CD4-positive, alpha-beta memory T cell (primary cell): ENCODE data around the gene DNM3. TPM values are rescaled to one million over a fixed set of nuclear protein-coding genes. Genes with fewer than 3 reads are reported as not detected.

Experiments used
- CTCF ChIA-PET: fragments of 350-600 bp; sonication (Branson Sonifier 250); formaldehyde crosslinking; loops from one replicate; lab custom pipeline; 2021; ENCODE audit warnings: inconsistent platforms; ENCODE audit not compliant: partially characterized antibody; lab: Charles Lee
- POLR2A ChIA-PET: fragments of 350-600 bp; sonication (Branson Sonifier 250); formaldehyde crosslinking; loops from one replicate; lab custom pipeline; 2021; ENCODE audit not compliant: partially characterized antibody; lab: Charles Lee
- DNase-seq, 5 donors: peaks; one replicate each; pipeline versions ENCODE4 v3.0.0 to v3.0.0-alpha.2; 2020 to 2022; ENCODE audit warnings: mixed read lengths in 1 of 5
- H3K27ac ChIP-seq: one replicate; pipeline ENCODE4 v1.7.0; 2013; ENCODE audit warnings: low read depth, low read length
- H3K27me3 ChIP-seq: 2 replicates; pipeline ENCODE4 v1.7.0; 2013; ENCODE audit warnings: mild to moderate bottlenecking, low read length, moderate library complexity; ENCODE audit not compliant: insufficient read depth
- H3K36me3 ChIP-seq: 2 replicates; pipeline ENCODE4 v1.7.0; 2013; ENCODE audit warnings: mild to moderate bottlenecking, low read length, moderate library complexity; ENCODE audit not compliant: insufficient read depth
- H3K4me1 ChIP-seq: 2 replicates; pipeline ENCODE4 v1.7.0; 2013; ENCODE audit warnings: mild to moderate bottlenecking, low read length, moderate library complexity; ENCODE audit not compliant: insufficient read depth
- H3K4me3 ChIP-seq, 2 donors: one replicate each; pipeline ENCODE4 v1.7.0; 2013; ENCODE audit warnings: low read length in 2 of 2, mild to moderate bottlenecking in 1 of 2
- H3K9me3 ChIP-seq, 2 donors: one replicate each; pipeline ENCODE4 v1.7.0; 2013; ENCODE audit warnings: low read length in 2 of 2, control low read depth in 1 of 2; ENCODE audit not compliant: control insufficient read depth in 1 of 2
- H3K27ac Mint-ChIP-seq, 7 donors: one replicate each; pipeline ENCODE4 v1.8.0; 2020 to 2021; ENCODE audit warnings: mixed read lengths in 7 of 7, mild to moderate bottlenecking in 6 of 7, inconsistent platforms in 3 of 7, moderate library complexity in 3 of 7
- H3K27me3 Mint-ChIP-seq, 2 donors: one replicate each; pipeline ENCODE4 v1.8.0; 2020 to 2021; ENCODE audit warnings: mixed read lengths in 2 of 2
- H3K36me3 Mint-ChIP-seq, 2 donors: one replicate each; pipeline ENCODE4 v1.8.0; 2020 to 2021; ENCODE audit warnings: mixed read lengths in 2 of 2, inconsistent platforms in 1 of 2, mild to moderate bottlenecking in 1 of 2
- H3K4me1 Mint-ChIP-seq, 4 donors: one replicate each; pipeline ENCODE4 v1.8.0; 2020 to 2021; ENCODE audit warnings: mixed read lengths in 4 of 4, mild to moderate bottlenecking in 1 of 4
- H3K4me3 Mint-ChIP-seq, 8 donors: one replicate each; pipeline ENCODE4 v1.8.0; 2020 to 2021; ENCODE audit warnings: mixed read lengths in 8 of 8, mild to moderate bottlenecking in 7 of 8, moderate library complexity in 6 of 8, inconsistent platforms in 3 of 8
- H3K9me3 Mint-ChIP-seq, 8 donors: one replicate each; pipeline ENCODE4 v1.8.0; 2020 to 2021; ENCODE audit warnings: mixed read lengths in 8 of 8, mild to moderate bottlenecking in 5 of 8, inconsistent platforms in 3 of 8, moderate library complexity in 1 of 8
- intact Hi-C: fragments of 100-400 bp; cut with micrococcal nuclease; formaldehyde crosslinking; loops from one replicate; pipeline ENCODE4 v1.15.1; 2023
- polyA plus RNA-seq, 2 donors: library from polyadenylated mRNA; unstranded; fragments of 300-500 nt; fragmentation: Illumina TruSeq; gene quantifications; one replicate each; pipeline ENCODE4 v1.2.3, GENCODE V29; 2021
- total RNA-seq, 2 experiments: library from RNA; stranded (reverse); gene quantifications; one replicate each; pipeline ENCODE4 v1.2.3, GENCODE V29; 2021

DNM3 gene
- total and polyA plus RNA-seq, 4 experiments from 2014 or later = 0.37 to 2.7 (median 1.4) TPM

- H3K9me3 Mint-ChIP-seq = peaks cover 0 to 8% (median 5%) of the 10 kb centered on the region in 8 donors
- CTCF ChIA-PET = no interaction called here
These were observed 425.4 kb downstream of the DNM3 start for GRCh38 chr1:172266528-172267174.

DNA sequence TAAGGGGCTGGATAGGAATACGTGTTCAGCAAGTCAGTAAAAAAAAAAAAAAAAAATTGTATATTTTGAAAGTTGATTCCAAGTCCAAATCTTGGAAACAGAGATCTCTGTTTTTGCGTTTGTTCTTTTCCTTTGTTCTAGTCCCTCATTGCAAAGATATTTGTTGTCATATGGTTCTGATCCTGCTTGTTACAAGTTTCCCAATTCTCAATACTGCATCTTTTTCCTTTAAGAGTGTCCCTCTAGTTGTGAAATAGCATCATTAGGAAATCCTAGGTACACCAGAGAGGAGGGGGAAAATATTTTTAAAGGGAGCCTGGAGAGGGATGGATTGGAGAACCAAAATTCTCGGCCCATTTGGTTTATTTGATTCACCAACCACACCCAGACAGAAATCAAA is 426.9 kb downstream of the DNM3 start:
- Mint-ChIP-seq H3K4me3 (peak overlapping the region in 1 of 8 donors; percentile 38), H3K27ac (no peak overlapping the region), H3K27me3 (no peaks in the 10 kb centered on the region), H3K9me3 (peaks cover 0 to 6% (median 0%) of the 10 kb centered on the region in 8 donors), H3K36me3 (no peaks in the 10 kb centered on the region), H3K4me1 (peaks cover 0 to 5% (median 1%) of the 10 kb centered on the region in 4 donors)
- H3K36me3 ChIP-seq = no peaks in the 10 kb centered on the region
- no peaks in the 10 kb centered on the region for H3K9me3 ChIP-seq
- CTCF ChIA-PET = no interaction called here
- intact Hi-C loops = no loop called here
- H3K27ac ChIP-seq = no peak overlapping the region
- H3K4me1 ChIP-seq = no peaks in the 10 kb centered on the region
- no peak for DNase-seq
- POLR2A ChIA-PET = no interaction called here
- no peak overlapping the region for H3K4me3 ChIP-seq
- H3K27me3 ChIP-seq = no peaks in the 10 kb centered on the region

More at GRCh38 chr1:172266528-172267174, 425.4 kb downstream of the DNM3 start:
- H3K27me3 ChIP-seq = no peaks in the 10 kb centered on the region
- Mint-ChIP-seq H3K4me3 (no peak overlapping the region), H3K36me3 (peaks cover 0 to 3% of the 10 kb centered on the region in 2 donors), H3K27ac (no peak overlapping the region), H3K27me3 (no peaks in the 10 kb centered on the region), H3K4me1 (peaks cover 0 to 5% (median 1%) of the 10 kb centered on the region in 4 donors)
- intact Hi-C loops = no loop called here
- no peaks in the 10 kb centered on the region for H3K9me3 ChIP-seq
- H3K36me3 ChIP-seq = no peaks in the 10 kb centered on the region
- no peak overlapping the region for H3K4me3 ChIP-seq
- DNase-seq = no peak
- H3K4me1 ChIP-seq = no peaks in the 10 kb centered on the region
- POLR2A ChIA-PET = no interaction called here
- no peak overlapping the region for H3K27ac ChIP-seq

GRCh38 chr1:172269084-172269483 is 427.8 kb downstream of the DNM3 start:
- H3K36me3 Mint-ChIP-seq = no peaks in the 10 kb centered on the region
- no peaks in the 10 kb centered on the region for H3K27me3 Mint-ChIP-seq
- H3K36me3 ChIP-seq = no peaks in the 10 kb centered on the region
- ChIA-PET CTCF (interaction anchor here (0.9 kb wide), 1 partner anchor 39 kb away, joined by 3 read pairs; no protein-coding TSS in a partner anchor), POLR2A (interaction anchor here (1.0 kb wide), 1 partner anchor 20 kb away, joined by 3 read pairs; no protein-coding TSS in a partner anchor)
- peaks cover 8% of the 10 kb centered on the region for H3K4me1 ChIP-seq
- intact Hi-C loops = no loop called here
- no peak overlapping the region for H3K27ac ChIP-seq
- no peak overlapping the region for H3K4me3 Mint-ChIP-seq
- no peaks in the 10 kb centered on the region for H3K27me3 ChIP-seq
- H3K27ac Mint-ChIP-seq = no peak overlapping the region
- H3K4me1 Mint-ChIP-seq = peaks cover 7 to 11% (median 8%) of the 10 kb centered on the region in 4 donors
- H3K9me3 ChIP-seq = no peaks in the 10 kb centered on the region
- no peak overlapping the region for H3K4me3 ChIP-seq
- no peak for DNase-seq
- no peaks in the 10 kb centered on the region for H3K9me3 Mint-ChIP-seq

- peaks cover 10% of the 10 kb centered on the region for H3K4me1 ChIP-seq
- H3K36me3 ChIP-seq = no peaks in the 10 kb centered on the region
- intact Hi-C loops = no loop called here
- ChIA-PET CTCF (interaction anchor here (0.9 kb wide), 1 partner anchor 39 kb away, joined by 3 read pairs; no protein-coding TSS in a partner anchor), POLR2A (interaction anchor here (1.0 kb wide), 1 partner anchor 21 kb away, joined by 3 read pairs; no protein-coding TSS in a partner anchor)
- no peaks in the 10 kb centered on the region for H3K36me3 Mint-ChIP-seq
- no peak overlapping the region for H3K27ac ChIP-seq
- DNase-seq = no peak
- peak overlapping the region in 1 of 8 donors; percentile 25 for H3K4me3 Mint-ChIP-seq
- no peaks in the 10 kb centered on the region for H3K9me3 Mint-ChIP-seq
- no peaks in the 10 kb centered on the region for H3K27me3 Mint-ChIP-seq
- H3K27ac Mint-ChIP-seq = no peak overlapping the region
- H3K9me3 ChIP-seq = no peaks in the 10 kb centered on the region
- no peak overlapping the region for H3K4me3 ChIP-seq
- H3K4me1 Mint-ChIP-seq = peaks cover 9 to 16% (median 11%) of the 10 kb centered on the region in 4 donors
- H3K27me3 ChIP-seq = no peaks in the 10 kb centered on the region
These were observed 428.3 kb downstream of the DNM3 start for GRCh38 chr1:172269644-172270043.

DNA sequence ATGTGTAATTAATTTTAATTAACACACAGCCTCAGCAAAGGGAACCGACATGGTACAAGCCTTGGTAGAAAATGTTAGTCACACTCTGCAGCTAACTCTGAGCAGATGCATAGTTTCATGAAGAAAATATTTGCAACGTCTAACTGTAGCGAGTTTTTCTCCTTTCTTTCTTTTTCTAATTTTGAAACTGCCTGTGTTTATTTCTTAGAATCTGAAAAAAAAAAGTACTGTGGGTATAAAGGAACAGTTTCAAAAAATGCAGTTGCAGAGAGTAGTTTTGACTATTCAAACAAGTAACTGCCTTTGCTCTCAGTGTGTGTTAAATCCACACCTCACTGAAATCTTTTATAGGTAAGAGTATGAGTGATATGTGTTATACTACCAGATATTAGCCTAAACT is 429.3 kb downstream of the DNM3 start:
- no peaks in the 10 kb centered on the region for H3K36me3 ChIP-seq
- POLR2A ChIA-PET = no interaction called here

DNA sequence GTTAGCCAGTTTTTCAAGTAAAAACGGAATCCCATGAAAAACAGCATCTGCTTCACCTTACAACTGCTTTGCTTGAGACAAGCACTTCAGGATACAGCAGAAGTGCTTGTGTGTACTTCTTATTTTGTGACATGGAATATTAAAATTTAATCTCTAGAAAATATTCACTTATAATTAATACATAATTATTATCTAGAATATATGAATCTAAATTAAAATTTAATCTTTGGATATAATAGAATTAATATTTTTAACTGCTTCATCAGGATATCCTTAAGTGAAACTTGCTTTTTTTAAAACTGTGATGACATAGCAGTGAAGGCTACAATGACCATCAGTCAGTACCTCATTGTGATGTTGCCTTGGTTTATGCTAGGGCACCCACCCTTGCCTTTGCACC is 430.8 kb downstream of the DNM3 start:
- no peaks in the 10 kb centered on the region for H3K27me3 ChIP-seq
- Mint-ChIP-seq H3K27ac (no peak overlapping the region), H3K9me3 (peaks cover 0 to 2% (median 0%) of the 10 kb centered on the region in 8 donors), H3K4me3 (no peak overlapping the region), H3K4me1 (peaks cover 9 to 16% (median 11%) of the 10 kb centered on the region in 4 donors), H3K36me3 (no peaks in the 10 kb centered on the region), H3K27me3 (no peaks in the 10 kb centered on the region)
- ChIA-PET POLR2A (no interaction called here), CTCF (no interaction called here)
- H3K4me3 ChIP-seq = no peak overlapping the region
- intact Hi-C loops = no loop called here
- no peaks in the 10 kb centered on the region for H3K36me3 ChIP-seq
- peaks cover 10% of the 10 kb centered on the region for H3K4me1 ChIP-seq
- H3K27ac ChIP-seq = no peak overlapping the region
- DNase-seq = no peak
- H3K9me3 ChIP-seq = no peaks in the 10 kb centered on the region

More for the DNA sequence above, 429.3 kb downstream of the DNM3 start:
- no peaks in the 10 kb centered on the region for H3K27me3 ChIP-seq
- peaks cover 9 to 16% (median 11%) of the 10 kb centered on the region in 4 donors for H3K4me1 Mint-ChIP-seq
- H3K27ac Mint-ChIP-seq = no peak overlapping the region
- no peak overlapping the region for H3K27ac ChIP-seq
- no peak overlapping the region for H3K4me3 ChIP-seq
- H3K36me3 Mint-ChIP-seq = no peaks in the 10 kb centered on the region
- CTCF ChIA-PET = no interaction called here
- intact Hi-C loops = no loop called here
- peaks cover 10% of the 10 kb centered on the region for H3K4me1 ChIP-seq
- peaks cover 0 to 2% (median 0%) of the 10 kb centered on the region in 8 donors for H3K9me3 Mint-ChIP-seq
- no peak overlapping the region for H3K4me3 Mint-ChIP-seq
- H3K27me3 Mint-ChIP-seq = no peaks in the 10 kb centered on the region
- no peak for DNase-seq
- H3K9me3 ChIP-seq = no peaks in the 10 kb centered on the region

GRCh38 chr1:172273647-172274396 is 432.5 kb downstream of the DNM3 start:
- peaks cover 0 to 2% (median 0%) of the 10 kb centered on the region in 8 donors for H3K9me3 Mint-ChIP-seq
- Histone ChIP-seq H3K27ac (no peak overlapping the region), H3K4me1 (peaks cover 10% of the 10 kb centered on the region), H3K4me3 (no peak overlapping the region), H3K27me3 (no peaks in the 10 kb centered on the region), H3K9me3 (no peaks in the 10 kb centered on the region), H3K36me3 (no peaks in the 10 kb centered on the region)
- ChIA-PET POLR2A (interaction anchor here (0.6 to 1.4 kb wide), 2 partner anchors 86 to 531 kb away, joined by 3 to 4 read pairs; no protein-coding TSS in a partner anchor), CTCF (no interaction called here)
- intact Hi-C loops = no loop called here
- H3K4me1 Mint-ChIP-seq = peaks cover 9 to 16% (median 11%) of the 10 kb centered on the region in 4 donors
- DNase-seq = no peak
- no peaks in the 10 kb centered on the region for H3K36me3 Mint-ChIP-seq
- H3K27me3 Mint-ChIP-seq = no peaks in the 10 kb centered on the region
- peak overlapping the region in 2 of 8 donors; percentile 26 to 43 for H3K4me3 Mint-ChIP-seq
- H3K27ac Mint-ChIP-seq = peak overlapping the region in 1 of 7 donors; percentile 74
